Raji (cell line): Measurements from ENCODE around the gene NKAIN1.

ENCODE experiments used
- POLR2A ChIP-seq: IDR thresholded peaks from 2 replicates; pipeline ENCODE4 v1.6.1; 2011; ENCODE audit warnings: low read depth, low read length, control low read depth; ENCODE audit not compliant: insufficient read depth

NKAIN1 gene

DNA sequence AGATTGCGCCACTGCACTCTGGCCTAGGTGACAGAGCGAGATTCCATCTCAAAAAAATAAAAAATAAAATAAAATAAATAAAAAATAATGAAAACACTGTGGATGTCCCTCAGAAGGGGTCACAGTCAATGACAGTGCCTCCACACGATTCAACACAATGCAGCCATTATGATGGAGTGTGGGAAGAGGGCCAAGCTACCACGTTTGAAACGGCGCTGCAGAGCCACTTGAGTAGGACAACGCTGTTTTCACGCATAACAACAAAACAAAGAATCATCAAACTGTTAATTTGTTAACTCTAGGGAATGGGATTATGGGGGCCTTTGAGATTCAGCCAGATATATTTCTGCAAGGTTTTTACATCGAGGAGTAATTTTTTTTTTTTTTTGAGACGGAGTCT is 36.5 kb downstream of the NKAIN1 start:
- TF ChIP-seq POLR2A, result no peak

DNA sequence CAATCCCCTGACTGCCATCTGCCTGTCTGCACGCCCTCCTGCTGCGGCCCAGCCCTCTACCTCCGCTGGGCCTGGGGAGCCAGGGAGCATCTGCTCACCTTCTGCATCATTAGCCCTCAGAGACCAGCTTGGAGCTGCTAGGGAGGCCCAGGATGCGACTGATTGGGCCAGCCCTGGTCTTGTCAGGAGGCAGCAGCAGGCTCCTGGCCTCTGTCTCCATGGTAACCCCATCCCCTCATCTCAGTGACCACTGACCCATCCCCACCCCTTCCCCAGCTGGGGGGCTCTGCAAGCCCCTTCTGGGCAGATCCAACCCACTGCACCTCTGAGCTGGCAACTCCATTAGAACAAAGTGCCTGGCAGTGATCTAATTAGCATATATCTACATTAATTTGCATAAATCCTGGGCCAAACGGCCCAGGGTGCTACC is 37.7 kb downstream of the NKAIN1 start:
- TF ChIP-seq POLR2A, result no peak

DNA sequence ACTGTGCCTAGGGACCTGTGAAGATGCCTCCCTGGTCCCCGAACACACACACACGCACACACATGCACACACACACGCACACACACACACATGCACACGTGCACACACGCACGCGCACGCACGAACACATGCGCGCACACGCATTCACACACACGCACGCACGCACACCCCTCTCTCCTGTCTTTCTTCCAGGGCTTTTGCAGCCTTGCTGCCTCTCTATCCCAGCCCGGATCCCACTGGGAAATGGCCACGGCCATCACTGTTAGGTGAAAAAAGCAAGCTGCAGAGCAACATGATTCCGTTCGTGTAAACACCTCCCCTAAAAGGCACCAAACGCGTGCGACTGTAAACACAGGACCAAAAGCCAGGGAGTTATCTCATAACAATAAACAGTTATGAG is 39.7 kb downstream of the NKAIN1 start:
- no peak for TF ChIP-seq POLR2A

DNA sequence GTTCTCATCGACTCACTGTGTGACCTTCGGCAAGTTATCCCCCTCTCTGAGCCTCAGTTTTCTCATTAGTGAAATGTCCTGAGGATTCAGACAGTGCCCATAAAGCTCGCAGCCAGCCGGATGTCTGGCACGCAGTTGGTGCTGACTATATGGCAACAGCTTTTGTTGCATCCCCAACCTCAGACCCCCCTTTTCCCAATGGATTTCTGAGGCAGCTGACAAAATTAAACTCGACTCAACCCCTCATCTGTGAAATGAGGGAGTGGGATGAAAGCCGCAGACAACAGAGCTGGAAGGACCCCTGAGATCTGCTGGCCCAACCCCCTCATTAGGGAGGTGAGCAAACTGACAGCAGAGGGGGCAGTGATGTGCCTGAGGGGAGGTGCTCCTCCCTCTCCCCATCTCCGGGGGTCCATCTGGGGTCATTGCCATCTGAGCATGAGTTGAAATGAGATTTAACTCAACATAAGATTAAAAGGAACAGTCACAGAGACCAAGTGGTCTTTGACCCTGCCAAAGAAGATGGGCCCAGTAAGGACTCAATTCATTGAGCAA is 40.4 kb downstream of the NKAIN1 start:
- no peak for TF ChIP-seq POLR2A

DNA sequence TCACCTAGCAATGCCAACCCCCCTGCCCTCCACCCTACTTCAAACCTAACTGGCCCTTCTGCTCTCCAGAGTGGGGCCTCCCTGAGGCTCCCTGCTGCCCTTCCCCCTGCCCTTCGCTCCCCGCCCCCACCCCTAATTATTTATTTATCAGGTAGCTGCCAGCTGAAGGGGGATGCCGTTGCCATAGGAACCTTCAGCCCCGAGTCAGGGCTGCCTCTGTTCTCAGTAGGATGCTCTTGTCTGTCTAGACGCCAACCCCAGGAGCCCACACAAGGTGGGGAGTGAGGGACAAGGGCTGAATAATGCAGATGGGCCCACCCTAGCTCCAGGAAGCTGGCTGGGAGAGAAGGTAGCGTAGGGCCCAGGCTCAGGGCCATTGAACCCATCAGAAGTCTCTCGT is 41.1 kb downstream of the NKAIN1 start:
- TF ChIP-seq POLR2A, result no peak

DNA sequence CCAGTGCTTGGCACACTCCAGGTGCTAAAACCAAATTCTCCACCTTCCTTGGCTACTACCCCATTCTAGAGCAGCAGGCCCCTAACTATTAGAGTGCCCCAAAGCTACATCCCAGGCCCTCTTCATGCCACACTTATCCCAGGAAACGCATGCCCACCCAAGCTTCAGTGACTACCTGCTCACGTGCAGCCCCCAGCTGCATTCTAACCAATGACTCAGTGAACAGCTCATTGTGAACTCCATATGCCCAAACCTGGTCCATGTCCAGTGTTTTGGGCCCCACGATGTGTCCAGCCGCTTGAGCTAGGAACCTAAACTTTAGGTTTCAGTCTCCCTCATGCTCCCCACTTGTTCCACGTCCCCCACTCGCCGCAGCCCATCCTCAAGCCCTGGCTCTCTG is 41.5 kb downstream of the NKAIN1 start:
- no peak for TF ChIP-seq POLR2A

- no peak for TF ChIP-seq POLR2A
These were observed 43.0 kb downstream of the NKAIN1 start for GRCh38 chr1:31196685-31197084.

DNA sequence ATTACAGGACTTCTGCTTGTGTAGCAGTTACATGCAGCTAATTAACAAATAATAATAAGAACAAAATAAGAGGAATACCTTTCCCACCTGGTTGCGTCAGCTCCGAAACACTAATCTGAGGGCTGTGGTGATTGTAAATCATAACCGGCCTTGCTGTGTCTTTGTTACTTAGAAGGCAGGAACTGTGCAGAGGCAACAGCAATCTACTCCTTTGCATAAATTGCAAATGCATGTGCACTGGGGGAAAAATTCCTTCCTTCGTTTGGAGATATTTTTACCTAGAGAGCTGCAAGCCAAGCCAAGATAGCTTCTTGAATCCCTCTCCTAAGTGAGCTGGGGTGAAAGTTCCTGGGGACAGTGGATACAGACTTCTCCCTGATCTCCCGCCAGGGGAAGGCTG is 46.0 kb downstream of the NKAIN1 start:
- no peak for TF ChIP-seq POLR2A

- TF ChIP-seq POLR2A, result no peak
These were observed 48.4 kb downstream of the NKAIN1 start for GRCh38 chr1:31191281-31191680.

GRCh38 chr1:31189696-31190674 is 49.7 kb downstream of the NKAIN1 start:
- no peak for TF ChIP-seq POLR2A

- TF ChIP-seq POLR2A, result no peak
These were observed 55.6 kb downstream of the NKAIN1 start for GRCh38 chr1:31183927-31184554.

DNA sequence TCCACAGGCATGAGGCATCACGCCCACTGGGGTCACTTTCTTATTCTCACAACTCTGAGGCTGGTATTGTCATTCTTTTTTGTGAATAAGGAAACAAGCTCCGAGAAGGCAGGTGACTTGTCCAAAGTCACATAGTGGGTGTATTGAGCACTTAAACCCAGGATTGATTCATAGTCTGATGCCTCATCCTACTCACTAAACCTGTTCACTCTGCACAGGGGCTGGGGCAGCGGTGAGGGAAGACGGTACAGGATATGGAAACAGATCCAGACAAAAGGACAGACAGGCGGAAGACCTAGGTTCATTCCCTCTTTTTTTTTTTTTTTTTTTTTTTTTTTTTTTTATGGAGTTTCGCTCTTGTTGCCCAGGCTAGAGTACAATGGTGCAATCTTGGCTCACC is 56.6 kb downstream of the NKAIN1 start:
- TF ChIP-seq POLR2A, result no peak

GRCh38 chr1:31182352-31182751 is 57.3 kb downstream of the NKAIN1 start:
- no peak for TF ChIP-seq POLR2A

- TF ChIP-seq POLR2A, result no peak
These were observed 58.0 kb downstream of the NKAIN1 start for GRCh38 chr1:31181515-31182343.

GRCh38 chr1:31180338-31180737 is 59.3 kb downstream of the NKAIN1 start:
- TF ChIP-seq POLR2A, result no peak
